EL (cell line): ENCODE measurements around the gene CHIC2.
"Not testable (repeated sequence)": the region's sequence is repeated elsewhere in the genome, so short reads cannot be mapped to it uniquely, and the experiment has no call there.

Source experiments
- DNase-seq: peaks from one replicate; pipeline ENCODE4 v3.0.0-alpha.2; 2016

The CHIC2 gene

DNA sequence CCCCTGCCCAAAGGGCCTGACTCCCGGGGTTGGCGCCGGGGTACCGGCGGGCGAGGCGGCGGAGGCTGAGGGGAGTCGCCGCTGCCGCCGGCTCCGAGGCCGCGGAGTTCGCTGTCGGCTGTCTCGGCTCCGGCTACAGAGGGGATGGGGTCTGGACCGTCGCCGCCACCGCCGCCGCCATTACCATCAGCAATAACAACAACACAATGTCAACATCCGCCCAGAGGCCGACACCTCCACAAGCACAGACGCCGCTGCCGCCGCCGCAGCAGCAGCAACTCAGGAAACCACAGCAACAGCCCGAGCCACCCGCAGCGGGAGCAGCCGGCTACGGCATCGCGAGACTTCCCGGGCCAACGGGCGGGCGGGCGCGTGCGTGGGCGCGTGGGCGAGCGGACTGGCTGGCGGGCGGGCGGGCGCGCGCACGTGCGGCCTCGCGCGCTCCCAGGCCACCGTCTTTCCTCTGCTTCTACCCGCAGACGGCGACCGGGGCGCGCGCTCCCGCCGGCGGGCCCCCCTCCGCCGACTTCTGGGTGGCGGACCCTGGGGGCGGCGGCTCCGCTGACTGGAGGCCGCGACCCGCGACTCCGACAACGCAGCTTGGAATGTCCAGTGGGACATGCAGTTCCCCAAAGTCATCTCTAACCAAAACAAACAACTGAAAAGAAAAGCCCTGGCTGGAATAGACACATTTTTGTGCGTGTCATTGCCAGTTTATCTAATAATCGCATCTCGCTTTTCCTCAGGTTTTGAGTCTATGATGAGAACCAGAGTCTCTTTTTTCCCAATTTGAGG lies at the start of gene CHIC2:
TSS of gene CHIC2 (minus strand) at position 289 of the 795 bp plus-strand sequence. CDS start 305 bp downstream, outside the sequence.
- peak; percentile 94 for DNase-seq

DNA sequence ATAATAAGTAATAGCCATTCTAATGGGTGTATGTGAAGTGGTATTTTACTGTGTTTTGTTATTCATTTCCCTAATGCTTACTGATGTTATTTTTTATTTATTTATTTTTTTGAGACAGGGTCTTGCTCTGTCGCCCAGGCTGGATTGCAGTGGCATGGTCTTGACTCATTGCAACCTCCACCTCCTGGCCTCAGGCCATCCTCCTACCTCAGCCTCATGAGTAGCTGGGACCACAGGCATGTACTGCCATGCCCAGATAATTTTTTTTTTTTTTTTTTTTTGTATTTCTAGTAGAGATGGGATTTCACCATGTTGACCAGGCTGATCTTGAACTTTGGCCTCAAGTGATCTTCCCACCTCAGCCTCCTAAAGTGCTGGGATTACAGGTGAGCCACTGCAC lies 48.8 kb upstream of the CHIC2 start:
- not testable (repeated sequence) for DNase-seq

DNA sequence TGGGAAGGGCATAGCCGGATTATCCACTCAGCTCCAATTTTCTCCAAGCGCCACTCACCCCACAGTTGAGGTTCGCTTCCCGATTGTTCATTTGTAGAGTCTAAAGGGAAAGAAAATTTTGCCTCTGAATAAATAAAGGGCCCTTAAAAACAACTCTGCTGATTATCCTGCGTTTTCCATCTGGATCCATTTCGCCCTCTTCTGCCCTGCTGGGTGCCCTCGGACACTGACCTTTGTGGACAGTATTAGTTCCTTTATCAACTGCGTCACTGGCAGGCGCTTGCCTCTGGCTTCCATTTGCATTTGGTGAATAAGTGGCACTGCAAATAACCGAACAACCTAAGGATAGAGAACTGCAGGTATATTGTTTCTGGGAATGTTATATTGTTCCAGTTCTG lies 45.6 kb upstream of the CHIC2 start:
- no peak for DNase-seq

DNA sequence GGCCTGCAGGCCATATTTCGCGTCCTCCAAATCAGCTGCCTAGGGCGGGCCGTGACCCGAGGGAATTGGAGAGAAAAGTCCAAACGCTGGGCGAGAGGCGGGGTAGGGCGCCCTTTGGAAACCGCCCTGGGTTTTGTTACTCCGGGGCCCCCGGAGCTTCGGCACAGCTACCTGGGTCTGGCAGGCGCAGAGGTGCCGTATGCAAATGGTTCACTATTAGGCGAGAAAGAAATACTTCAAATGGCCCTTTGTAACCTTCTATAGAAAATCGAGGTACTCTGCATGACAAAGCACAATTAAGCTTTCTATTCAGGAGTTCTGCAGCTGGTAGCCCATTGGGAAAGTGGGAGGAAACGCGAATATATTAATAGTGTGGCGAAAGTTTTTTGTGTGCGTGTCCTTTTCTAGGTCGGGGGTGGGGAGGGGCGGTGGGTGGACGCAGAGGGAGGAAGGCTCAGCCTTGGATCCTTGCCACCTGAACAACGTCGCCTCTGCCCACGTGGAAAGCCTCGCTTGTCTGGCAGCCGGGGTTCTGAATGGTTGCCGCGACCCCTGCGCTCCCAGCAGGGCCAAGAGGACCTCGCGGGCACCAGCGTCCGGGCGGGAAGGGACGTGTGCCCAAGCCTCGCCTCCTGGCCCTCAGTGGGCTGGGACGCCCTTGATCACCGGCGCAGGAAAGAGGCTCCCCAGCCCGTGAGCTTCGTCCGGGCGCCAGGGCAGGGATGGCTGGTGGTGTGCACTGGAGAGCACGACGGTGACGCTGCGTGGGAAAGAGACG lies 45.0 kb upstream of the CHIC2 start:
- no peak for DNase-seq

DNA sequence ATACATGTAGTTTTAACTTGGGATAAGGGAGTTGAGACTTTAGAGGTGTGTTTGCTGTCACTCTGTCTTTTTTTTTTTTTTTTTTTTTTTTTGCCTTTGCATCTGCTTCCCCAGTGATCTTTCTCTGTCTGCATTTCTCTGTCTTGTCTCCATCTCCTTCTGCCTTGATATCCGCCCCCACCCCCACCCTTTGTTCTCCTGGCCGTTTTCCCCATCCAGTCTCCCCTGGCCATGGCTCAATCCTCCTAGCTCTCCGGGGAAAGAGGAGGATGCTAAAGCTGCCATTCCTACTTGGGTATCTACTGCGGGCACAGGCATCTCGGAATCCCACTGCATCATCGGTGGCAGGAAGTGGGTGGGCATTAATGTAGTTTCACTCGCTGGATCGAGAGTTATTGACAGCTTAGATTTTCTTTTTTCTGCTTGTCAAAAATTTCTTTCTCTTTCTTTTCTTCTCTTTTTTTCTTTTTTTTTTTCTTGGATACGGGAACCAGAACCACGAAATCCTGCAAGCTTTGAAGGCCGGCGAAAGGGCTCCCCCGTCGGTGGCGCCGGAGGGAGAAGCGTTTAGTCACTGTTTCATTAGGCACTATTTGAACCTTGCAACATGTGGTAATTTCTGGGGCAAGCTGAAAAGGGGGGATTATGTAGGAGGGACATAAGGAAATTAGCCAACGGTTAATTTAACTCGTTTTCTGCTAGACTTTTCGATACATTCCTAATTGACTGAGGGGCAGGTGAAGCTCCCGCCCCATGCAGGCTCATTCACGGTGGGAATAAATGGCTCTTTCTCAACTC lies 43.7 kb upstream of the CHIC2 start:
- no peak for DNase-seq

DNA sequence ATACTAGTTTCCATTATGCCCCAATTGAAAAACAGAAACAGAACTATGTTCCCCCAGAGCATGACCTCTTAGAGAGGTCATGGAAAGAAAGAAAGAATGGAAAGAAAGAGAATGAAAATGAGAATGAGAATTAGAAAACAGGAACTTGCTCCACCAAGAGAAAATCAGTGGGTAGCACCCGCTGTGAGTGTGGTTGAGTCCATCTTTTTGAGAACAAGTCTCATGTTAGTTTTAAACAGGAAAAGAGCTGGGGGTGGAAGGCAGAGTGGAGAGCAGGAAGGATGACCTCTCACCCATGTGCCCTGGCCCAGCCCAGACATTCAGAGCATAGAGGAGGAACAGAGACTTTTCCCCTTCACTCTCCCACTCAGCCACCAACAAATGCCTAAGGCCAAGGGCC lies 40.5 kb upstream of the CHIC2 start:
- no peak for DNase-seq

DNA sequence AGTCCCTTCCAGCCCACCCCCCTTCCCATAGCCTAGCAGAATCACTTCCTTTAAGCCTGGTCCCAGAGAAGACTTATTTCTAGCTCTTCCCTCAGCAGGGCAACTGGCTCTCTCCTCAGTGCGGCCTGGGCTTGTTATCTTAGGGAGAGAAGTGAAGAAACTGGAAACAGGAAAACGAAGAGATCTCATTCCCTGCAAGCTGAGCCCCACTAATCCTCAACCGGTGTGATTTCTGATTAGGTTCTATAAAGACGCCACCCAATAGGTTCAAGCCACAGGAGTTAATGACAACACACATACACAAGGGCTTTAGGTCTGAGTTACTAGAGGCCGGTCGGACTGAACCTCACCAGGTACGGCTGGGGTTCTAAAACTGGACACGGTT lies 38.8 kb upstream of the CHIC2 start:
- DNase-seq: no peak

DNA sequence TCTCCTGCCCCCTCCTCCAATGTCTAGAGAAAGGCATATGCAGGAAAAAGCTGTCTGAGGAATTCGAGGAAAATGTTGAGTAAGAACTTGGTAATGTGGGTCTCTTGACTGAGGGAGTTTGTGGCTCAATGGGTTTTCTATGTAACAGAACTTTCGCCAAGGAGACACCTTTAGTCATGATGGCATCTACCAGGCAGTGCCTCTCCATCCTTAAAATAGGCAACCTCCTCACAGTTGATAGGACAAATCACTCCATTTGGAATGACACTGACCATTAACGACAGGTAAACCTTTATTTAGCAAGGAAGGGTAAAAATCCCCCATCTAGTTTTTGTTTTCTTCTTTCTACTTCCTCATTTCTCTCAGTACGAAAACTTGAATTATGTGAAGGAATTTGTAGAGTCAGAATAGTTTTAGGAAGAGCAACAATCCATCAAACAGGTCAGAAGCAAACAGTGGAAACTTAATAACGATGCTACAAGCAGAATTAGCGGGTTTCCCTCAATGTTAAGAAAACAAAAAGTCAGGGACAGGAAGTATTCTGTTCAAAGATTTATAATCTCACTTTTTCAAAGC lies 38.2 kb upstream of the CHIC2 start:
- DNase-seq: no peak

DNA sequence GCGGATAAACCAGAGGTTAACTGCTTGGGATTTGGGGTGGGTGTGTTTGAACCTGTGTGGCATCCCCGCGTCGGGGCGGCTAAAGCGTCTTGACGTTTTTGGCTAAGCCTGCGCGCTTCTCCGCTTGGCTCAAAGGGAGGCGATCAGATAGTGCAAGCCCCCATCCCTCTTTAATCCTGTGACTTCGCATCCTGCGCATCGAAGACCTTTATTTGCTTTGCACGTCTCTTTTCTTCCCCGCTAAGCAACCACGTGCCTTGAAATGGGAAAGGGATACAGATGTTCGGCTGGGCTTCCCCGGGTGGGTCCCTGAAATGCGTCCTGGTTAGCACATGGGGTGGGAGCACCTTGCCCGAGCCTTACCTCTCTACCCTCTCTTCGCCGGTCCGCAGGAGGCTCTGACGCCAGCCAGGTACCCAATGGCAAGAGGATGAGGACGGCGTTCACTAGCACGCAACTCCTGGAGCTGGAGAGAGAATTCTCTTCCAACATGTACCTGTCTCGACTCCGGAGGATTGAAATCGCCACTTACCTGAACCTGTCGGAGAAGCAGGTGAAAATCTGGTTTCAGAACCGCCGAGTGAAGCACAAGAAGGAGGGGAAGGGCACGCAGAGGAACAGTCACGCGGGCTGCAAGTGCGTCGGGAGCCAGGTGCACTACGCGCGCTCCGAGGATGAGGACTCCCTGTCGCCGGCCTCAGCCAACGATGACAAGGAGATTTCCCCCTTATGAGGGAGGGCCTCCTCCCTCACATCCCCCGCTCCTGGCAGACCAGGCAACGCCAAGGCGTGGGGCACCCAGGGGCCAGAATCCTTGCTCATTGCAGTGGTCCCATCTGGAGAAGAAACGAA lies 37.0 kb upstream of the CHIC2 start:
- no peak for DNase-seq

DNA sequence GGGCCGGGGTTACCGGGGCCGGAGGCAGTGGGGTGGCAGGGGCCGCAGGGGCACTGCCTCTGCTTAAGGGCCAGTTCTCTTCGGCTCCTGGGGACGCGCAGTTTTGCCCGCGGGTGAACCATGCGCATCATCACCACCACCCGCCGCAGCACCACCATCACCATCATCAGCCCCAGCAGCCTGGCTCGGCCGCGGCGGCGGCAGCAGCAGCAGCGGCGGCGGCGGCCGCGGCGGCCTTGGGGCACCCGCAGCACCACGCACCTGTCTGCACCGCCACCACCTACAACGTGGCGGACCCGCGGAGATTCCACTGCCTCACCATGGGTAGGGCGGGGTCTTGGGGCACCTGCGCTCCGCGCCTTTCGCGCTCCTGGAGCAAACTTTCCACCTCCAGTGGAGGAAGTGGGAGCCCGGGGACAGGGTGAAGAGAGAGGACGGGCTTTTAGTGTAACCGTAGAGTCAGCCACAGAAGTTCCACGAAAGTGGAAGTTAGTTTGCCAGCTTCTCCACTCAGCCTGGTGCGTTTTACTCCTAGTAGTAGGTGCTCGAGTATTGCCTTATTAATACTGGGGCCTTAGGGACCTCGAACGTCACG lies 36.3 kb upstream of the CHIC2 start:
- DNase-seq: peak; percentile 43

DNA sequence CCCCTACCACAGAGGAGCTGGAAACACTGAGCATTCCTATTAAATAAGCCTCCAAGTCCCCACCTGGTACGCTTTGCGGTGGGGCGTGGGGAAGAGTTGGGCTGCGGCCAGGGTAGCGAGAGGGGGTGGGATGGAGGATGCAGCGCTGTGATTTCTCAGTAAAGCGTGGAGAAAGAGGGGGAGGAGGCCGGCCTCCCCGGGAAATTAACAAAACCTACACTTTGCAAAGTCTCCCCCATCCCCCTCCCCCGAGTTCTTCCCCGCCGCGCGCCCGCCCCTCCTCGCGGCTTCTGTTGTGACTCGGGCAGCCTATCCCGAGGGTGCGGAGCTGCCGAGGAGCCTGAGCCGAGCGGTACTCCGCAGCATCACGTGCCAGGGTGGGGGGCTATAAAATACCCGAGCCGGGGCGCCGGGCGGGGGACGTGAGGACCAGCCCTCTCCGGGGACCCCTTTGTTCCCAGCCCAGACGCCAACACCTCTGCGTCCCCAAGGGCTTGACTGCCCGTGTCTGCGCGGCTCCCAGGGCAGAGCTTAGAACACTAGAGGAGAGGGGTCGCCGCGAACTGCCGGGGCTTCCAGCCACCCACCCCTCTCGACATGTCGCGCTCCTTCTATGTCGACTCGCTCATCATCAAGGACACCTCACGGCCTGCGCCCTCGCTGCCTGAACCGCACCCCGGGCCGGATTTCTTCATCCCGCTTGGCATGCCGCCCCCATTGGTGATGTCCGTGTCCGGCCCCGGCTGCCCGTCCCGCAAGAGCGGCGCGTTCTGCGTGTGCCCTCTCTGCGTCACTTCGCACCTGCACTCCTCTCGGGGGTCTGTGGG lies 35.6 kb upstream of the CHIC2 start, which contains the start of gene GSX2:
TSS of gene GSX2 (plus strand) at position 416 of the 827 bp plus-strand sequence. CDS start at position 598, 182 bp downstream.
- DNase-seq: peak; percentile 40

DNA sequence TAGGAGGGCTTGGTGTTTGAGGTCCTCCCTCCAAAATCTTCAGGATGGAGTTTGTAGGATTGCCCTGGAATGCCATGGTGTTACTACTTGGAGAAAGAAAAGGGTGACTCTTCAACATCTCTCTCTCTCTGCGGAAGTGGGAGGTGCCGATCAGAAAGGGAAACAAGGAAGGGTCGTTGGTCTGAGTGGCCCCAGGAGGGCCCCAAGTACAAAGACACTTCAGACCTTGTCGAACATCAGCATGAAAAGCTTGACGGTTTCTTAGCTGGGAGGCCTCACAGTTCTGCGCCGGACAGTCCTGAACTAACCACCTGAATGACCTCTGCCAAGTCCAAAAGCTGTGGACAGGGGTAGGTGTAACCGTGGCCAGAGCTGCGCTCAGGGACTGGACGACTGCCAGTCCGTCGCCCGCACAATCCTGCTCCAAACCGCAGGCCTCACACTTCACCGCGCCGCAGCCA lies 34.9 kb upstream of the CHIC2 start:
- no peak for DNase-seq

DNA sequence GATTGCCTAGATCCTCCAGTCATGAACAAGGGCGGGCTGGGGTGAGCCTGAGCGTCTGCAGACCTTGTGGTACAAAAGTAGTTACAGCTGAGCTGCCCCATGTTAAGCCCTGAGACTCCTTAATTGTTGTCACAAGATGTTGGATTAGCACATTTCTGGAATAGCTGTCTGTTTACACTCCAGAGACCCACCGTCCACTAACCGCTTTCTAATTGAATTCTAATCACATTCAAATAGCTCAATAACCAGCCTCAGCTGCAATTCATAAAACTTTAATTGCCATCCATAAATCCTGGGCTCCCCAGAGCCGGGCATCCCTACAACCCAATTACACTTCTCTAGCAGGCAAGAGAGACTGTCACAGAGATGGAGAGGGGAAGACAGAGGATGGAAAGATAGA lies 34.0 kb upstream of the CHIC2 start:
- no peak for DNase-seq

DNA sequence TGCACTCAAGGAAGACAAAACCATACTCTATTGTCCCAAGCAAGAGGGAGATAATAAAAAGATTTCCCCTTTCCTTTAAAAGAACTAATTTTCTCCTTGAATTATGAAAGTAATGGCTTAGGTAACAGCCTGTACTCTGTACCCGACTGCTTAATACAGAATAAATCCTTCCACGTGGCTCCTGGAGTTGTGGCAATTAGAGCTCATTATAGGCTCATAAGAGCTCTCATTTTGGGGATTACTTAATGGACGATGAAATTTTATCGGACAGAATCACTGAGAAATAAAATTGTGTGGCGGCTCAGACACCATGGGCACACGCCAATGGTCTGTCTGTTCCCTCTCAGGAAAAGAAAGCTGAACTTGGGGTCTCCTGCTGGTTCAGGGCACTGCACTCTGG lies 32.7 kb upstream of the CHIC2 start:
- no peak for DNase-seq

DNA sequence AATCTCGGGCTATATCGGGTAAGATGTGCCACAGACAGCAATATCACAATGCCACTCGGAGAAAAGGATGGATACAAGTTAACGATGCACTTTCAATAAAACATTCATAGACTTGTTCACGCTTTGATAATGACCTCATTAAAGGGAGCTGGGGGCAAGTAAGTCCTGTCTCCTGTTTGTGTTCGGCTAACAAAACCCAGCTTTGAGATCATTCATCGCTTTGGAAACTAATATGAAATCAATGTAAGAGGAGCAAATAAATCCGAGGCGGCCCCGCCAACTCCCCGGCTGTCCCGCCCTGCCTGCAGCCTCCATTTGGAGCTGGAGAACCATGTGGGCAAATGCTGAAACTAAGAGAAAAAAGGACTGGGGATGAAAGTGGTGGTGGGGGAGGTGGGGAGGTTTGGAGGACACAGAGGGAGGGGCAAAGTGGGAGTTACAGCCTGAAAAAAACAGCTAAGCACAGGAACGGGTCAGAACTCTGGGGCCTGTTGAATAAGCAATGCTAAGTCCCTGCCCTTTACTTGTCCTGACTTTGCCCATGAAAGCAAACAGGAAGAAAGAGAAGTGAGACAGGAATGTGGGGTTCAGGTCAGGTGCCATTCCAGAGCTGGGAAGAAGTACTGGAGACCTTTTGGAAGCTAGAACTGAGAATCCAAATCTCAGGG lies 32.0 kb upstream of the CHIC2 start:
- no peak for DNase-seq

DNA sequence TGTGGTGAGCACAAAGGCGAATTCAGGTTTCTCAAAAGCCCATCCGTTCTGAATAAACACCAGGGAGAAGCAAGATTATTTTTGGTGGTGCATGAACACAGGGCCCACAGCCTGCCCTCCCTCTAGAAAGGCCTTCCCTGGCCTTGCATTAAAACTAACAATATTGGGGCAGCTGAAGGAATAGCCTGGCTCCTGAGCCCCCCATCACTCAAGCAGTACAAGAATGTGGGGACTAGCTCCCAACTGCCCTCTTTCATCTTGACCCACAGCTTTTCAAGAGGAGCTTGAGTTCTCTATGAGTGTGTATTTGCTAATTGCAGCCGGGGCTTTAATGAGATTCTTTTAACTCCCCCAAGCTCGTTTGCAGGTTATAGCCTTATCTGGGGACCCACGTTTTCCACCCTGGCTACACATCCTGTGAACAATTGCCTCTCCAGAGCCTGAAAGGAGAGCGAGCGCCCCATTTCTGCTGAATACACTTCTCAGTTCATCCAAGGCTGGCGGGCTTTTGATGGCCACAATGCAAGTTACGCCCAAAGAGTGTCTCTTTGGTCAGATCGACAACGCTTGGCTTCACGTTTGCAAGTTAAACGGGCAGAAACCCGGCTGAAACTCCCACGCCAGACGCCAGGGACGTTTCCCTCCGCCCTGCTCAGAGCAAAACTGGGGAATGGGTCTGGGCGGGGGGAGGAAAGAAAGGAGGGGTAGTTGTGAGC lies 30.9 kb upstream of the CHIC2 start:
- no peak for DNase-seq

DNA sequence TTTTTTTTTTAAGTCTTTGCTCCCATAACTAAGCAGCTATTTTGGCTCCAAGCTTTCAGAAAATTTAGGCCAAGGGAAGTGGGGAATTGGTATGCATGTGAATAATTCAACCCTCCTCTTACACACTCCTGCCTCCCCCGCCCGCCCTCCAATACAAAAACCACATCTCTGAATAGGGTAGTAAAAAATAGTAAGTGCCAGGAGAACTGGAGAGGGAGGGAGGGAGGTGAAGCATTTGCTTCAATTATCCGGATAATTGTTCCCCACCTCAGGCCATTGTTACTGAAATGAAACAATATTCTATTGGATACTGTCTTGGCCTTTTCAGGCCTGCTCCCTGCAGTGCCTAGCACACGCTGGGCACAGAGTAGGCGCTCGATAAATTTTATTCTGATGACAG lies 30.0 kb upstream of the CHIC2 start:
- no peak for DNase-seq

DNA sequence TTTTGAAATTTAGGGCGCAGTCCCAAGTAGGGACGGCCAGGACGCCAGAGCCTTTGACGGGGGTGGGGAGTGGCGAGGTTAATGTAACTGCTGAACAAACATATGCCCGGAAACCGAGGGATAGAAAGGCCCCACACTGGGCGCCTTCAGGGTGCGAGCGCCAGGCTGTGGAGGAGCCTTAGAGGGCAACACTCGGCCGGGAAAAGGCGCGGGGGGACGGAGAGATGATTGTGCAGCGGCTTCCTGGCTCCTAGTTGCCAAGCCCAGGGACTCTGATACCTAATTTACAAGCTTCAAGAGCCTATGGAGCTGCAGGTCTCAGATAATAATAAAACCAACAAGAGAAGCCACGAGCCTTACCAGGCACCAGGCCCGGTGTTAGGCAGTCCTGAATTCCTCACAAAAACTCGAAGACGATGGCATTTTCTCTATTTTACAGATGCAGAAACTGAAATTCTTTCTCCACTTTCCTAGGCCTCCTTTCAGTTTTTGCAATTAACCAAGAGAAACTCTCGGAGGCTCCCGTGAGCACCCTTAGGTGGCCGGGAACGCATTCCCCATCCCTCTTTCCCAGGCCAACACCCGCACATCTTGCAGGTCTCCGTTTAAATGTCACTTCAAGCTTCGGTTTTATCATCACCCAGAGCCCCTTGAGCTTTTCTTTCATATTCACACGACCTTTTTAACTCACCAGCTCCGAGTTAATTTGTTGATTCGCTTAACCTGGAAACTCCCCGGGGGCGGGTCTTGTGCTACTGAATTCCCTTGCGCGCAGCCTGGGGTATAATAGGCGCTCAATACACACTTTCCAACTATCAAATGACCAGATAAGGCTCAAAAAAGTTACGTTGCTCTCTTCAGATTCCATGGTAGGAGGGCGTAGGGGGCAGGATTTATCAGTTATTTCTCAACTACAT lies 29.2 kb upstream of the CHIC2 start:
- DNase-seq: no peak
